Measurements from ENCODE around the gene SLC25A29.
"Not testable (repeated sequence)": the region's sequence is repeated elsewhere in the genome, so short reads cannot be mapped to it uniquely, and the experiment has no call there.

Gene SLC25A29

DNA sequence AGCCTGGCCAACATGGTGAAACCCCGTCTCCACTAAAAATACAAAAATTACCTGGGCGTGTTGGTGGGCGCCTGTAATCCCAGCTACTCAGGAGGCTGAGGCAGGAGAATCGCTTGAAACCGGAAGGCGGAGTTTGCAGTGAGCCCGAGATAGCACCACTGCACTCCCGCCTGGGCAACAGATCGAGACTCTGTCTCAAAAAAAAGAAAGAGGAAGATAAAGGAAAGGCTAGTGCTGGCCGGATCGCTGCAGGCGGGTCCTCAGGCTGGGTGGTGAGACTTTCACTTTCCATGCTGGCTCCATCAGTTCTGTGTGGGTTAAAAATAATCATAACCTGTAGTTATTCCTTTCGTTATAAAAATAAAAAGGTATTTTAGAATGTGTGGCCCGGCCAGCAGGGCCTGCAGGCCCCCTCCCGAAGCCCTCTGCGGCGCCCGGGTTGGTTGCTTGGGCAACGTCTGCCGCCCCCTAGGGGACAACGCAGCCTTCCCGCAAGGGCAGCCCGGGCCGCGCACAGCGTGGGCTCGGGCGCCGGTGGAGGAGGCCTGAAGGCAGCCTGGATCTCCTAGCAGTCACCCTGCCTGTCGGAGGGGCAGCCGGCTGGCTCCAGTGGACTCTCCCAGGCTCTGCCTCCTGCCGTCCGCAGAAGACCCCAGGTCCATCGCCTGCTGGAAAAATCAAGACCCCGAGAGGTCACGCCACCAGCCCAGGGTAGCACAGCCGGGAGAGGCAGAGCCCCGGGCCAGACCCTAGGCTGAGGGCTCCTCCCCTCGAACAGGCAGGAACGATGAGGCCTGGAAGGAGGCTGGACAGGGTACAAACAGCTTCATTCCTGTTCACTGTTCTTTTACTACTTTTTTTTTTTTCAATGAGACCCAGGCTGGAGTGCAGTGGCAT is 11.9 kb upstream of the SLC25A29 start:
- H3K4me3 ChIP-seq (replicated peaks; ENCODE audit: low read depth, low read length), result peak overlapping the region; percentile 28; the same call in 1 of the 2 replicates
- no peaks in the 10 kb centered on the region for H3K27me3 ChIP-seq (replicated peaks; ENCODE audit: control insufficient read depth, insufficient read depth, low read length)
- TF ChIP-seq, protein P1, sequence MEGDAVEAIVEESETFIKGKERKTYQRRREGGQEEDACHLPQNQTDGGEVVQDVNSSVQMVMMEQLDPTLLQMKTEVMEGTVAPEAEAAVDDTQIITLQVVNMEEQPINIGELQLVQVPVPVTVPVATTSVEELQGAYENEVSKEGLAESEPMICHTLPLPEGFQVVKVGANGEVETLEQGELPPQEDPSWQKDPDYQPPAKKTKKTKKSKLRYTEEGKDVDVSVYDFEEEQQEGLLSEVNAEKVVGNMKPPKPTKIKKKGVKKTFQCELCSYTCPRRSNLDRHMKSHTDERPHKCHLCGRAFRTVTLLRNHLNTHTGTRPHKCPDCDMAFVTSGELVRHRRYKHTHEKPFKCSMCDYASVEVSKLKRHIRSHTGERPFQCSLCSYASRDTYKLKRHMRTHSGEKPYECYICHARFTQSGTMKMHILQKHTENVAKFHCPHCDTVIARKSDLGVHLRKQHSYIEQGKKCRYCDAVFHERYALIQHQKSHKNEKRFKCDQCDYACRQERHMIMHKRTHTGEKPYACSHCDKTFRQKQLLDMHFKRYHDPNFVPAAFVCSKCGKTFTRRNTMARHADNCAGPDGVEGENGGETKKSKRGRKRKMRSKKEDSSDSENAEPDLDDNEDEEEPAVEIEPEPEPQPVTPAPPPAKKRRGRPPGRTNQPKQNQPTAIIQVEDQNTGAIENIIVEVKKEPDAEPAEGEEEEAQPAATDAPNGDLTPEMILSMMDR (IDR thresholded peaks at IDR 0.05; ENCODE audit: insufficient read depth, low read length, poor library complexity, severe bottlenecking), result peak; percentile 93
- no peaks in the 10 kb centered on the region for H3K36me3 ChIP-seq (ENCODE audit: control insufficient read depth, insufficient read depth, low read length)
- DNase-seq (ENCODE audit: extremely low read depth, insufficient read length), result peak; percentile 84

GRCh38 chr14:100317389-100317788 is 11.1 kb upstream of the SLC25A29 start:
- DNase-seq (ENCODE audit: extremely low read depth, insufficient read length), result no peak
- Histone ChIP-seq H3K36me3 (ENCODE audit: control insufficient read depth, insufficient read depth, low read length) (no peaks in the 10 kb centered on the region), H3K27me3 (replicated peaks; ENCODE audit: control insufficient read depth, insufficient read depth, low read length) (no peaks in the 10 kb centered on the region), H3K4me3 (replicated peaks; ENCODE audit: low read depth, low read length) (no peak overlapping the region)
- TF ChIP-seq, protein P1 (IDR thresholded peaks at IDR 0.05; ENCODE audit: insufficient read depth, low read length, poor library complexity, severe bottlenecking), result no peak

- Histone ChIP-seq H3K27me3 (replicated peaks; ENCODE audit: control insufficient read depth, insufficient read depth, low read length) (no peaks in the 10 kb centered on the region; the same call in 1 of the 2 replicates), H3K4me3 (replicated peaks; ENCODE audit: low read depth, low read length) (no peak overlapping the region), H3K36me3 (ENCODE audit: control insufficient read depth, insufficient read depth, low read length) (no peaks in the 10 kb centered on the region)
- no peak for DNase-seq (ENCODE audit: extremely low read depth, insufficient read length)
- TF ChIP-seq, protein P1 (IDR thresholded peaks at IDR 0.05; ENCODE audit: insufficient read depth, low read length, poor library complexity, severe bottlenecking), result no peak
Observed at GRCh38 chr14:100314724-100315123, 8.5 kb upstream of the SLC25A29 start.

DNA sequence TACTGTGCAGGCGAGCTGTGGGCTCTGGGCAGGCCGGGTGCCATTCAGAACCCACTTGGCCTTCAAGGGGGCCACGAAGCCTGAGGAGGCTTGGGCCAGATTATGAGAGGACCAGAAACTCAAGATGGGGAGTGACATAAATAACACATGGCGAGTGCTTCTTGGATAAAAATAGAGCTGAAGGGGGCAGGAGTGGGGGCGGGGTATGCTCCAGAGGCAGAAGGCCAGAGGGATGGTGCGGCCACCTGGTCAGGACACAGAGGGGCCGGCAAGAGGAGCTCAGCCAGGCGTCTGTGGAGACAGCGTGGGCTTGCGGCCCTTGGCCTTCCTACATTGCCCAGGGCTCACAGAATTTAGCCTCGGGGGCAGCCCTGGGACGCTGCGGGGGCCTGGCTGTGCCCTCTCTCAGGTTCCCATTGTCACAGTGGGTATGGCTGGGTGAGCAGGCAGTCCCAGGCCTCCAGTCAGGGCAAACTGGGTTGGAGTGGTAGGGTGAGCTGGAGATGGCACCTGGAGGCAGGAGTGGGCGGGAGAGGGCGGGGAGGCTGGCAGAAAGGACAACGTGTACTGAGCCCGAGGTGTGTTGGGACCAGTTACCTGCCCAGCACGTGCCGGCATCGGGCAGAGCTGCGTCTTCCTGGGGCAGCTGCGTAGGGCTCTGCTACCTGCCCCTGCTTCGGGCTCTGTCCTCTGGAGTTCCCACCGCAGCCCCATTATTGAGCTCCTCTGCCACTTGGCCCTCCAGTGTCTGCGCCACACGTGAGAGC is 7.4 kb upstream of the SLC25A29 start:
- H3K4me3 ChIP-seq (replicated peaks; ENCODE audit: low read depth, low read length), result no peak overlapping the region
- no peaks in the 10 kb centered on the region; the same call in 1 of the 2 replicates for H3K27me3 ChIP-seq (replicated peaks; ENCODE audit: control insufficient read depth, insufficient read depth, low read length)
- TF ChIP-seq, protein P1 (IDR thresholded peaks at IDR 0.05; ENCODE audit: insufficient read depth, low read length, poor library complexity, severe bottlenecking), result no peak
- no peaks in the 10 kb centered on the region for H3K36me3 ChIP-seq (ENCODE audit: control insufficient read depth, insufficient read depth, low read length)
- no peak for DNase-seq (ENCODE audit: extremely low read depth, insufficient read length)

GRCh38 chr14:100312877-100313400 is 6.7 kb upstream of the SLC25A29 start:
- no peaks in the 10 kb centered on the region for H3K36me3 ChIP-seq (ENCODE audit: control insufficient read depth, insufficient read depth, low read length)
- H3K4me3 ChIP-seq (replicated peaks; ENCODE audit: low read depth, low read length), result no peak overlapping the region
- H3K27me3 ChIP-seq (replicated peaks; ENCODE audit: control insufficient read depth, insufficient read depth, low read length), result no peaks in the 10 kb centered on the region; the same call in 1 of the 2 replicates
- TF ChIP-seq, protein P1 (IDR thresholded peaks at IDR 0.05; ENCODE audit: insufficient read depth, low read length, poor library complexity, severe bottlenecking), result no peak
- DNase-seq (ENCODE audit: extremely low read depth, insufficient read length), result no peak

- not testable (repeated sequence) for H3K36me3 ChIP-seq (ENCODE audit: control insufficient read depth, insufficient read depth, low read length); H3K4me3 ChIP-seq (replicated peaks; ENCODE audit: low read depth, low read length); DNase-seq (ENCODE audit: extremely low read depth, insufficient read length); H3K27me3 ChIP-seq (replicated peaks; ENCODE audit: control insufficient read depth, insufficient read depth, low read length)
Observed at GRCh38 chr14:100312110-100312876, 6.0 kb upstream of the SLC25A29 start.

All from GM06990 (cell line).